HS-27A (cell line): ENCODE data around the gene COL23A1.

Experiments
- DNase-seq: peaks from one replicate; pipeline ENCODE4 v3.0.0-alpha.2; 2012; ENCODE audit warnings: low read depth, missing footprints

COL23A1 gene

DNA sequence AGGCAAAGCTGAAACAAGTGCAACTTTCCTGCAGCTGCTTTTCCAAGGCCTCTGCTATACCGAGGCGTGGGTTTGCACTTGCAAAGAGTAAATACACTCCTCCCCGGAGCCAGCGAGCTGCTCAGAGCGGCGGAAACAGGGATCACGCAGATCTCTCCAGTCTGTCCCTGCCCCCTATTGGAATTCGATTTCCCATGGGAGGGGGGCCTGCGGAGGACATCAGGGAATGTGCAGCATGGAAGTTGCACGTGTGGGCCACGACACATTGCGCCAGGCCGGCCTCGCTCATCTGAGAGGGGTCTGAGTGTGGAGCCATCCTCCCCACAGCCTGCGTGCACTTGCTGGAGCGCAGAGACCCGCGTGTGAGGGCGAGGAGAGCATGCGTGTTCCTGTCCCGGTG is 253.3 kb downstream of the COL23A1 start:
- DNase-seq: no peak

DNA sequence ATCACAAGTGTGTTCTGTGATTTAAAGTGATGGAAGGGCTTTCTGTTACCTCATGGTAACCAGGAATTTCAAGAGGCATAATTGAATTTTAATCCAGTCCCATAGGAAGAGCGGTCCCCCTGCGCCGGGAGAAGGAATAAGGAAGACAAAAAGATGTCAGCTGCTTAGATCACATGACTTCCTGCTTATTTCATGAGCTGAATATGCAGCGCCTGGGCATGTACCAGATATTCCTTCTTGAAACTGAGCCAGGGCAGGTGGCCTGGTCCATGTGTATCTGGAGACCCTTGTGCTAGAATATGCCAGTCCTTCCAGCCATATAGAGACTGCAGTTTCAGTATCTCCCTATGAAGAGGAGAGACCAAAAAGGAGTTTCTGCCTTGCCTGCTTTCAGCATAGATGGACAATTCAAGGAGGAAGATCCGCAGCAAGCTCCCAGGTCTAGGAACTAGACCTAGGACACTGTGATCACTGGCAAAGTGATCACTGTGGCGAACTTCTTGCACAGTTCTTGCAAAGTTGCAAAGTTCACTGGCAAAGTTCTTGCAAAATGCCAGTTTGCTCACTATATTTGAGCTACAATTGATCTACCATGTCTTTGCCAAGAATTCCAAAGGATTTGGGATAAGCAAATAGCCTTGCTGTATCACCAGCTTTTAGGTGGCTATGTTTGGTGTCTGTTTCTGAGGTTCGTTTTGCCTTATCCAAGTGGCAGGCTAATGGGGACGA is 254.7 kb downstream of the COL23A1 start:
- no peak for DNase-seq

DNA sequence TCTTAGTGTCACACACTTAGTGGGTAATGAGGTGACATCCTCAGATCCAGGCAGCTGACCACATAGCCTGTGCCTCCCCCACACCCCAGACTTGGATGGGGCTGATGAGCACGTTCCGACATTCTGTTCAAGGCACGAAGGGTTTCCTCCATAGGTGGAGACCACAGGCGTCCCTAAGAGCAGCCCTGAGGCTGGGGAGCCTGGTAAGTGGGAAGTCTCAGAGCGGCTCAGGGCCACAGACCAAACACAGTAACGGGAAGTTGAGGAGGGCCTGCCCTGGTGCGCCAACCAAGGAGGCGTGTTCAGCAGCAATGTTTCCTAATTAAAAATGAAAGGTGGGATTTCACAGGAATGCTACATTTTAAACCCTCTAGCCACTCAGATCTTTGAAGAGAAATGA is 255.3 kb downstream of the COL23A1 start:
- no peak for DNase-seq

DNA sequence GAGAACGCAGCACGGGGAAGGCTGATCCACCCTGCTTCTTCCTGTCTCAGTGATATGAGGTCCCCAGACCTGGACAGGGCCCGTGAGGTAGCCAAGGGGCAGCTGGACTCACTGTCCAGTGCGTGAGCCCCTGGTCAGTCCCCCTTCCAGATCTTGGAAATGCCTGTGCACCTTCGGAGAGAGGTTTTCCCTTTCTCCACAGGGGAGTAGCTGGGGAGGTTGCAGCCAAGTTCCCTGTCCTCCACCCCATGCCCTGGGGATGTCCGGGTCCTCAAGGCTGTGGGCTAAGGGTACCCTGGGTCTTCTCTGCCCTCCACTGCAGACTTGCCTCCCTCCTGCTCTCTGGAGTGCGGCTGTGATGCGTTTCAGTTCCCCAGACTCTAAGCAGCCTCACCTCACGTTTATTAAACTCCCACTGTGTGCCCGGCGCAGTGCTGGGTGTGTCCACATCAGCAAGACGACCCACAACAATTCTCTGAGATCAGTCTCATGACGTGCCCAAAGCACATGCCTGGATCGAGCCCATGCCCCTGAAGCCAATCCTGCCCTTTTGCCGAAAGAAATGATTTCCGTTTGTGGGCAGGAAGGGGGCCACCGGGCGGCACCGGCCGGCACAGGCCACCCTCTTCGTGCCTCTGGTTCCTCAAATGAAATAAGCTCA is 256.2 kb downstream of the COL23A1 start:
- DNase-seq: no peak

DNA sequence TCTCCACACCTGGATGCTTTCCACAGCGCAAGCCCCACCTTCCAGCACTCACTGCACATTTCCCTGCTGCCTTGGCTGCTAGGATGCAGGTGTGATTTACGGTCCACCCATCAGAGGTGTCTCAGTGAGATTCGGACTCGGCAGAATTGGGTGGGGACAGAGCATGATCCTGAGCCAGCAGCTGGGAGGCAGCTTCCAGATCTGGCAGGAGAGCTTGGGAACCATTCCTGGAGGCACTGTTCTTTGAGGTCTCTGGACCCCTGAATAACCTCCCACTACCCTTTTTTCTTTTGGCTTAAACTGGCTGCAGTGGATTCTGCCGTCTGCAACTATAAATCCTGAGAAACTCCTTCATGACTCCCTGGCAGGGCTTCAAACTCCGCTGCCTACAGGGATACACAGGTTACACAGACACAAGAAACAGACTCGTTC is 258.0 kb downstream of the COL23A1 start:
- DNase-seq: no peak

DNA sequence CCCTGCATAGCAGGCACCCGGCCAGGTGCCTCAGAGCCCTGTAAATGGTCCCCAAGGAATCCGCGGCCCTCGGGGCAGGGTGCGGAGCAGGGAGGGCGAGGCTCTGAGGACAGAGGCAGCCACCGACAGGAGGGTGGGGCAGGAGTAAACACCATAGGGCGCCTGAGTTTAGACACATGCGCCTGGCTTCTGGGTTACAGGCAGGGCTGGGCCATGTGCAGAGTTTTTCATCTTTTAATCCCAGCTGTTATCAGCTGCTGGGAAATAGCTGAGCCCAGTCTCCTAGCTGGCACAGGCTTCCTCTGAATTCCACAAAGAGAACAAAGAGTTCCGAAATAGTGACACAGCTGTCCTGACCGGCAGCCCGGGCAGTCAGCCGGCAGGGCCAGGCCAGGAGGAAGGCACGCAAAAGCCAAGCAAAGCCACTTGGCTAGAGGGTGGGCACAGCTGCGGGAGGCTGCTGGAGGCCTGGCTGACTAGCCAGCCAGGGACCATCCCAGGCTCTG is 258.6 kb downstream of the COL23A1 start:
- DNase-seq: no peak

DNA sequence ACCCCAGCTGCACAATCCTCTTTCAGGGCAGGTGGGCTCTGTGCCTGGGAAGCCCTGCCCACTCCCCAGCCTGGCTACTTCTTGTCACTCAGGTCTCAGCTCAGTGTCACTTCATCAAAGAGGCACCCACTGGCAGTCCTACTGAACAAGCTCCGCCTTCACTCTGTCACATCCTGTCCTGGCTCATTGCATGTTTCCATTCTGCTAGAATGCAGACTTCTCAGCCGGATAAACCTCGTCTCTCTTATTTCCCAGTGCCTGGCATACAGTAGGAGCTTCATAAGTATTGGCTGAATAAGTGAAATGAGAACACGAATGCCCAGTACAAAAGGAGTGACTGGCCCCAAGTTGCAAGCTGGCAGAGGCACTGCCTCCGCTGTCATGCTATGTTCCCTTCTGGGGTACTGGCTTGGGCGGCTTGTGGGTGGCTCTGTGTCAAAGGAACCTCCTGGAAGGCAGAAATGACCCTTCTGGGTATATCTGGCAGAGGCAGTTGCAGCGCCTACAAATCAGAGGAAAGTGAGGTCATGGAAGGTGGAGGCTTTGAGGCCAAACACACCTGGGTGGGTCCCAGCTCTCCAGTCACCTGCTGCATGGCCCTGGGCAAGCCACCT is 259.3 kb downstream of the COL23A1 start:
- no peak for DNase-seq

DNA sequence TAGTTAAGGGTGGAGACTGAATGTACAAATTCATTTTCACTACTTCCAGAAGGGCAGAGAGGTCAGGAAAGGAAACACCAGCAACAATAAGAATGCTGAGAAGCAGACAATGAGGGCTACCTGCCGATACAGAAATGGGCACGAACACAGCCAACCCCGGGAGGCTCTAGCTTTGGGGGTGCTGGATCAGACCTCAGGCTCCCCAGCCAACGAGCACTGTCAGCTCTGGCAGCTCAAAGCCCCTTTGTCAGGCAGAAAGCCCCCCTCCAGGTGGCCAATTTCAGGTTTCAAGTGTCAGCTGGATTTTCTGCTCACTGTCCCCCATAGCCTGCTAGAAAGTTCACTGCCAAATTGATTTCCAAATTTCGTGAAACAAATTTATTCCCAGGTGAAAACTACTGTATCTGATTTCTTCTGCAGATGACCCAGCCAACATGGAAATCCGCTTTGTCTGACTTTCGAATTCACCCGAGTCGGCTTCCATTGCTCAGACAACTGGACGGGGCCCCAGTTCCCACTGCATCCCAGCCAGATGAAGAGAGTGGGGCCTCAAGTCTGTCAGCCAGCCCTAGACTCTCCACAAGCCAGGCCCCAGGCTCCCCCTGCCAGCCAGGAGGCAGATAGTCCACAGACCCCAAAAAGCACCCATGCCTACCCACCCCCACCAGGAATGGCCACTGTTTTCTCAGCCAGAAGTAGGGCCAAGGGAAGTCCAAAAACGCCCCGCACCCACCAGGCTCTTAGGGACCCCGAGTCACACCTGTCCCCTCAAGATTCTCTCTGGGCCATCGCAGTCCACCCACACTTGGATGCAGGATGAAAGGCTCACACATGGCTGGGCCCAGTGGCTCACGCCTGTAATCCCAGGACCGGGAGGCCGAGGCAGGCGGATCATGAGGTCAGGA is 261.1 kb downstream of the COL23A1 start:
- no peak for DNase-seq

DNA sequence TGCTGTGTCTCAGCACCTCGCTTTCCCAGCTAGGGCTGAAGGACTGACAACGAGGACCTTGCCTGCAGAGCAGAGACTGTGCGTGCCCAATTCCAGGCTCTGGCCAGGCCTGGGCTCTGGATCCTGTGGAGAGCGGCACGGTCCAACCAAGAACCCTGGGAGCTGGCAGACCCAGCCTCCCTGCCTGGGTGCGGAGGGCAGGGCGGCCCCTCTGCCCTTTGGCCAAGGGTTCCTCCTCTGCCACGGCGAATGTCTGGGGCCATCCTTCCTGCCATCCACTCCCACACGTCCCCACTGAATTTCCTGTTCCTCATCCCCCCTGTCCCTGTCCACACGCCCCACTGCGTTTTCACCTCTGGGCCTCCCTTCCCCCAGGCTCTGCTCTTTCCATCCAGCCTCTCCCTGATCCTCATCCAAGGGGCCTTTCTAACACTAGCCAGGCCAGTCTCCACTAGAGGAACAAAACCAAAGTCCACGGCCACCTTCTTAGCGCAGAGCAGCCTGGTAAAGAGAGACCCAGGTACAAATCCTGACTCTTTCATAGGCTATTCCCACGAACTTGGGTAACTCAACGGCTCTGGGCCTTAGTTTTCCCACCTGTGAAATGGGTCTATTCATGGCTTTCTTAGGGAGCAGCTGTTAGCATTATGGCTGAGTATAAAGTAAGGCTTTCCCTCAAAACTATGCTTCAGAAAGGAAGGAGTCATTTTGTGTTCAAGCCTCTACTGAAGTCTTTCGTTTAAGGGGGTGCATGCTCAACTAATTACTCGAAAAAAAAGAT is 262.1 kb downstream of the COL23A1 start:
- no peak for DNase-seq

DNA sequence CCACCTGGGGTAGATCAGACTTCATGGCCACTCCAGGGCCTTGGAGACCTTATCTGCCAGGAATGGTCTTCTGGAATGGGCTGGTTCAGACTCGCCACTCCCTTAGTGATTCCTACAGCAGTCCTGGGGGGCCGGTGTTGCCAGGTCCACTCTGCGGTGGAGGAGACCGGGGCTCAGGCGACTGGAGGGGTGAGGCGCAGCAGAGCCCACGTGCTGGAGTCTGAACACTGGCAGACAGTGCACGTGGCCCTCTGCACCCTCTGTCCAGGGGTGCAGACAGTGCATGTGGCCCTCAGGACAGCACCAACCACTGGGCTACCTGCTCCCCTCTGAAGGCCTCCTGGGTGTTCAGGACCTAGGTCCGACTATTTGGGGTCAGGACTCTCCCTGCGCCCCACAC is 262.7 kb downstream of the COL23A1 start:
- DNase-seq: no peak

DNA sequence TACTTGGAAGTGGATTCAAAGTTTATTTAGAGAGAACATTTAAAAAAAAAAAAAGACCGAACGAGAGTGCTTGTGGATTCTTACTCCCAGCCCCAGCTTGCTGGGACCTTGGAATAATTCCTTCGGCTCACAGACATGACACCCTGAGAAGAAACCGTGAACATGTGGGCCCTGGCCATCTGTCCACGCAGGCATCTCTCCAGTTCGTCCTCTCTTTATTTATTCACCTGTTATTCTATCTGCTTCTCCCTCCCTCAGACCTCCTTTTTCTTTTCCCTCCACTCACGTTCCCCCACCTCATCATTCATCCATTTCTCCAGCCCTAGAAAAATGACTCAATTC is 263.8 kb downstream of the COL23A1 start:
- DNase-seq: no peak

DNA sequence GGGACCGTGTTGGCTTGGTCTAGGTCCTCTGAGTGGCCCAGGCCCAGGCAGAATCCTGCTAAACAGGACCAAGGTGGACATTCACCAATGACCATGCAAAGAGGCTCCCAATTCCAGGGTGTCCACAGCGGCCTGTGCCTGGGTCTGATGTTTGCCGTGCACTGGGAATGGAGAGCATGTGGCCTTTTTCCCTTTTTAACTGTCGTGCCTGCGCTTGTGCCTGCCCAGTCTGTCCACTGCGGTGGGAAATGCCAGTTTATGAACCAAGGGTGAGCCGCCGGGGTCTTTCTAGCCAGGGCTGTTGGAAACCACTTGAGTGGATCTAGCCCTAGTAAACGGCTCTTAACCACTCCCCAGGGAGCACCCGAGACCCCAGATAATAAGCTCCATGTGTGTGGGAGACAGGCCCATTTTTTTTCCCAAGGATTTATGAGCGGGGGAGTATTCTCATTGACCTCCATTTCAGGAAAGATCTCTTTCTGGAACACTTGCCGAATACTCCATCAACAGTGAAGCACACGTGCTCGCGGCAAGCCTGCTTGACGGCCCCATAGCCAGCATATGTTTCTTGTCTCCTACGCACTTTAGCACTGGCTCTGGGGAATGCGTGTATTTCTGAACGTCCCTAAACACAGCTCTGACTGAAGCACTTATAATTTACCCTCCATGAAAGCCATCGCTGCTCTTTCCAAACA is 264.4 kb downstream of the COL23A1 start:
- DNase-seq: no peak

DNA sequence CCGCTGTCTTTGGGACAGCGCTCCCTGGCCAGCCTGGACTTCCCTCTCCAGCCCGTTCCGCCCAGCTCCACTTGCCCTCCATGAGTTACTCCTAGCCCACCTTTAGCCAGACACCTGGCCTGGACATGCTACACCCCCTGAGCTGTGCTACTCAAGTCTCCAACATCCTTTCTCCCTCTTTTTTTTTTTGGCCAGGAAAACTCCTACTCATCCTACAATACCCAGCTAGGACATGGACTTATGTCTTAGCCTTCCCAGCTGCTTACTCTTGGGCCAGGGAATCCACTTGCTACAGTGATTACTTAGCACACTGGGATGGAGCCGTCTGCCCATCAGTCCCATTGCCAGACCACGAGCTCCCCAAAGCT is 264.9 kb downstream of the COL23A1 start:
- no peak for DNase-seq

DNA sequence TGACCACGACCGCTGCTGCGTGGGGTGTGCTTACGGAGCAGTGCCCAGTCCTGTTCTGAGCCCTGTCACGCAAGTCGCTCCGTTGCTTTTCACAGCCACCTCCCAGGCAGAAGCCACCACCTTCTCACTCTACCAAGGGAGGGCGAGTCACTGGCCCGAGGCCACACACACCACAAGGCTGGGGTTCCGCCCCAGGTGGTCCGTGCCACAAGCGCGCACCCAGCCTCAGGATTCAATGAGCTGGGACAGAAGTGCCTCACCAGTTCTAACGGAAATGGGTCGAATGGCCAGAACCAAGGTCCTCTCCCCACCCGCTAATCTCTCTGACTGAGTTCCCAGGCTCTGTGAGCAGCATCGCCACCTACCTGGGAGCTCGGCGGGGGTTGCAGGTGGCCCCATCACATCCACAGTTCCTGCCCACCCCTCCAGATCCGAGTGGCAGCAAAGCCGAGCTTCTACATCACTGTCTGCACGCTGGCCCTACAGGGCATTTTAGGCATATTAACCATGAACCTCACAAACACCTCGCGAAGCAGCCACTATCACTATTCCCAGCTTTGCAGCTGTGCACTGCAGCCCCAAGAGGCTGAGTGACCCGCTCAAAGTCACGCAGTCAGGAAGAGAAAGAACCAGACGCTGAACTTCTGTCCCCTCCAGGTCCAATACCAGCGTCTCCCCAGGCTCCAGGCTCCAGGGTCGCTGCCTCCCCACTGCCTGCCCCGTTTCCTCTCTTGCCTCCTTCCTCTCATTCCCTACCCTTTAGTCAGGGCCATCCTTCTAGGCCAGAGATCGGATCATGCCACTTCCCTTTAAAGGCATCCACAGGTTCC is 265.5 kb downstream of the COL23A1 start:
- no peak for DNase-seq

DNA sequence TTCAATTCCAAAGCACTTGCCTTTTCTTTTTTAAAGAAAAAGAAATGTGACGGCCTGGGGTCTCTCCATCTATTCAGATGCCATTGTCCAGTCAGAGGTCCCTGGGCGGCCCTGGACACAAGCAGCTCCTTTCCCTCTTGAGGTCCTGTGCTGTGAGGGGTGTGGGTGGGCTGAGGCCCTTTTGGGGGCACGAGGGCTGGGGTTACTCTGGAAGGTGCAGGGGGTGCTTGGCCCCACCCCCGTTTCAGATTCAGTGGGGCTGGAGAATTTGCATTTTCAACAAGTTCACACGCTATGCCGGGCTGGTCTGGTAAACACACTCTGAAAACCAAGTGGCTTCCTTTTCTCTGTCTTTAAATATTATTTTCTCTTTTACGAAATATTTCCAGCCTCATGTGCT is 266.2 kb downstream of the COL23A1 start:
- no peak for DNase-seq

DNA sequence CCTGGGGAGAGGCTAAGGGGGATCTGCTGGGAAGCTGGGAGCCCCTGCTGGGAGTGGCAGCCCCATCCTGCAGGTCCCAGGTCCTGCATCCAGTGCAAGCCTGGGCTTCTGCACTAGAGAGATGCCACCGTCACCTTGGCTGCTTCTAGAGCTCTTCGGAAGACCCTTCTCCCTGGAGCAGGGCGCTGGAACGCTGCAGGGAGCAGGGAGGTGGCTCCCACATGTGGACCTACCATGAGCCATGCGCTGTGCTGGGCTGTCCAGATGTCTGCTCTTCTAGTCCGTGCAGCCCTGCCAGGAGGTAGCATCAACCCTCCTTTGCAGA is 266.7 kb downstream of the COL23A1 start:
- no peak for DNase-seq

DNA sequence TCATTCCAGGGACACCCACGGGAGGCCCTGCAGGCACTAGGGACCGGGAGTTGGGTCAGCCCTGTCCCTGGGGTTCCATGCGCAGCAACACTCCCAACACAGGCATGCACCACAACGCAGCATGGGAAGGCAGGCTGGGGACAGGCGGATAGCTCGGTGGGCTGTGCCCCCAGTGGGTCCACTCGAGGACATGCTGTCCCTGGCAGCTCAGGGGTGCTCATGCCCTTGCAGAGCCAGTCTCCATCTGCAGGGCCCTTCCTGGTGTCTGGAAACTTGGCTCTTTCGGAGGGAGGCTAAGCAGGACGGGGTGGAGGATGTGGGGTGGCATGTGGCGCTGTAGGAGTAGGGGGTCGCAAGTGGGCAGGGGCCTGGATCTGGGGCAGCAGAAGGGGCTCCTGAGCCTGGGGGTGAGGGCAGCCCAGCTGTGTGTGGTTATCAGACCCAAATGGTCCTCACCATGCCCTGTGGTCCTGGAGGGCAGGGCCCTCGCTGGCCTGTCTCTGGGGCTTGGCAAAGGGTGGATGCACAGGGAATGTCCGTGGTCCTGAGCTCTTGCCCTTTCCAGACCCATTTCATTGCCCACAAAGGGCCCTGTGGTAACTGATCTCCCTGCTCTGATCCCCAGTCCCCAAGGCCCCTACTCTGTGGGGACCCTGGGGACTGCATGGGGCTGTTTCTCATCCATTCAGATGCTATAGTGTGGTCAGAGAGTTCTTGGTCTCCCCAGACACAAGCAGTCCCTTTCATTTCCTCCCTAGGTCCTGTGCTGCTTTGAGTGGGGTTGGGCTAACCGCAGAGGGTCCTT is 267.3 kb downstream of the COL23A1 start:
- no peak for DNase-seq

DNA sequence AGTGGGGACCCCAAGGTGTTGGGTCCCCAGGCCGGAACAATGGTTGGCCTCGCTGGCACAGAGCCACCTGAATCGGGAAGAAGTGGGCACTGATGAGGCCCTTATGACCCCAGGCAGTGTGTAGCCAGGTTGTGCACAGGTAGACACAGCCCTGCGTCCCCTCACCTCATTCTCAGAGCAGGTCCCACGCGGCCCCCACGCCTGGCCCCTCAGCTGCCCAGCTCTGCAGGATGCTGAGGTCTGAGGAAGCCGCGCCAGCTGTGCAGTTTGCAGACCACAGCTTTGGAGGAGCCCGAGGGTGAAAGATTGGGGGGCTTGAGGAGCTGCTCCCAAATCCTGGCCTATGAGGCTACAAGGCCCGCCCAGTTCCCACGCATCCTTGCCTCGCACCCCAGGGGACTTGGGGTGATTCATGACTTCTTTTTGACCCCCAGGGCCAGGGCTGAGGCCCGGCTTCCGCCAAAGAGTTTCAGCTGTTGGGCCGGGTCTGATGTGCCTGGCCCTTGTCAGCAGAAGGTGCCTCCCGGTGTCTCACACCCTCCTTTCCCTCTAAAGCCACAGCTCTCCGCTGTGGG is 269.8 kb downstream of the COL23A1 start:
- no peak for DNase-seq

DNA sequence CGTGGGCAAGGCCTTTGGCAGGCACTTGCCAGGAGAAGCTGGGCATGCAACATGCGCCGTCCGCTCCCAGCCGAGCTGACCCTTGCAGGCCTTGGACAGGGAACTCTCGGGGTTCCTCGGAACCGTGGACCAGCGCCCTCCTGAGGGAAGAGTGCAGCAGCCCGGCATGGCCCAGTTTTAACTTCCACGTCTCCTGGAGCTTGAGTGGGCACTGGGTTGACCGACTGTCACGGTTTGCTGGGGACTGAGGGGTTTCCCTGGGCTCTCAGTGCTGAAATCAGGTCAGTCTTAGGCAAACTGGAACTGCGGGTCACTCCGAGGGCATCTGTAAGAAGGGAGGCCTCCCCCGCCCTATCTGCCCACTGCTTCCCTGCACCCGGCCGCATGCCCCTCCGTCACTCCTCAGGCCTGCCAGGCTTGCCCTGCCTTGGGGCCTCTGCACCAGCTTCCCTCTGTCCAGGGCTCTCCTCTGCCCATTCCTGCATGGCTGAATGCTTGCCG is 270.6 kb downstream of the COL23A1 start:
- no peak for DNase-seq
